GM18519 (cell line): ENCODE measurements around the gene CAB39L.

Experiments
- ATAC-seq: cut with Tn5 transposase; IDR thresholded peaks from one replicate; pipeline ENCODE4 v1.9.1; 2021; ENCODE audit warnings: mild to moderate bottlenecking, moderate library complexity; ENCODE audit not compliant: unreplicated experiment, low FRiP score

CAB39L gene

GRCh38 chr13:49315756-49316482, 127.9 kb downstream of the CAB39L start:
- no peak for ATAC-seq

GRCh38 chr13:49315036-49315565, 128.8 kb downstream of the CAB39L start:
- no peak for ATAC-seq

- no peak for ATAC-seq
These were observed 129.5 kb downstream of the CAB39L start for GRCh38 chr13:49314344-49314882.

- no peak for ATAC-seq
These were observed 132.0 kb downstream of the CAB39L start for GRCh38 chr13:49311816-49312215.

- ATAC-seq = no peak
These were observed 133.6 kb downstream of the CAB39L start for GRCh38 chr13:49310251-49310650.

- no peak for ATAC-seq
These were observed 134.9 kb downstream of the CAB39L start for GRCh38 chr13:49308921-49309408.

DNA sequence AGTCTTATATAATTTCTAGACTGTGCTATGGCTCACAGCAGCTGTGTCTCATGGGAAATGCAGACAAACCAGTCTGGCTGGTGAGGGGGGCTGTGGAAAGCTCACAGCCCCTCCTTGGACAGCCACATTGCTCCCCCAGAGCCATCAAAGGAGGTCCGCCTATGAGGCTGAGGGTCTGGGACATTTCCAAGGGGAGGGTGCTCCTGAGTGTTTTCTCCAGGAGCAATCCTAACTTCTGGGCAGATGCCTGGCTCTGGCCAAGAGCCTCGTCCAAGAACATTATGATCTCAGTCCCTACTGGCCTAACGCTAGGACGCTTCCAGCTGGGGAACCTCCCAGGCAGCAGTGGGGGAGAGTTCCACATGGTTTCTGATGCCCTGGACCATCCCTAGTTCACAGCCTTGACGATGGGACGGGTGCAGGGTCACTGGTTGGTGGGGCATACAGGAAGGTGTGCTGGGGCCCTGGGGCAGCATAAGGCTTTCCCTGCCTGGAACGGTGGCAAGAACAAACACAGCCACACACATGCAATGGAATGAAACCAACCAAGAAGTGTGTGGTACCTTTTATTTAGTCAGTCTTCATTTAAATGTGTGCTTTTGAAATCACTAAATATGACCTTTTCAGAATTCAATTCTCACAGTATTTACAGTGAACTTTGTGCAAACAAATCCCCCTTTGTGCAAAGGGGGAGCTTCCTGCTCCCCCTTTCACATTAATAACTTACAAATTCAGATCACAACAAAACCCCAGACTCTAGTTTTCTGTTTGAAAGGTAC, 135.6 kb downstream of the CAB39L start:
- ATAC-seq = no peak

GRCh38 chr13:49307365-49307764, 136.5 kb downstream of the CAB39L start:
- ATAC-seq = no peak

- no peak for ATAC-seq
These were observed 138.0 kb downstream of the CAB39L start for GRCh38 chr13:49305792-49306425.

GRCh38 chr13:49304763-49305700, 138.8 kb downstream of the CAB39L start:
- no peak for ATAC-seq

GRCh38 chr13:49304356-49304755, 139.5 kb downstream of the CAB39L start:
- no peak for ATAC-seq

DNA sequence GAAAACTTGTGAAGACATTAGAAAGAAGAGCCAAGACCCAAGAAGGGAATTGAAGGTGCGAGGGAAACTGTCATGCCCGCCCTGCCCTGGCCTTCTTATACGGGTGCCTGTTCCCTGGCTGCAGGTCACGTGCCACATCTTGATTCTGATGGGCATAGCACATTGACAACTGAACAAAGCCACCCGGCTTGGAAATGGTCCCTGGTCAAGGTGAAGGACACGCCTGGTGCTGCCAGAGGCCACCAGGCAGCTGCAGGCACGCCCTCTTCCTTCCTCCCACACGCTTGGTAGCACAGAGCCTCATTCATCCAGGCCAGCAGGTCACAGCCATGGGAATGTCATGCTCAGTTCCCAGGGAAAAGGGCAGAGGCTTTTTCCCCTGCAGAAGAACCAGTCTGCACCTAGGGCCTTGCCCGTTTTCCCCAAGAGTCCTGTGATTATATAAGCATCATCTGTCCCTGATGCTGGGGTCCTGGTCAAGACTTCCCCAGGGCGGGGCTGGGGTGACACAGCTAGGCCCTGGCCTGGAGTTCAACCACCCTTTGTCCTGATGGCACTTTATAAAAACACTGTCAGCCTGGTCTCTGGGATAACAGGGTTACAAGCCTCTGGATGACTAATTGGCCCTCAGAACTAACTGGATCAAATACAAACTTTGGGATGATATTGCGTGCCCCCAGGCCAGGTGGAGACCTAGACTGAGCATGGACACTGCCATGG, 140.2 kb downstream of the CAB39L start:
- no peak for ATAC-seq

GRCh38 chr13:49302817-49303216, 141.0 kb downstream of the CAB39L start:
- ATAC-seq = no peak

- ATAC-seq = no peak
These were observed 141.6 kb downstream of the CAB39L start for GRCh38 chr13:49302222-49302621.

DNA sequence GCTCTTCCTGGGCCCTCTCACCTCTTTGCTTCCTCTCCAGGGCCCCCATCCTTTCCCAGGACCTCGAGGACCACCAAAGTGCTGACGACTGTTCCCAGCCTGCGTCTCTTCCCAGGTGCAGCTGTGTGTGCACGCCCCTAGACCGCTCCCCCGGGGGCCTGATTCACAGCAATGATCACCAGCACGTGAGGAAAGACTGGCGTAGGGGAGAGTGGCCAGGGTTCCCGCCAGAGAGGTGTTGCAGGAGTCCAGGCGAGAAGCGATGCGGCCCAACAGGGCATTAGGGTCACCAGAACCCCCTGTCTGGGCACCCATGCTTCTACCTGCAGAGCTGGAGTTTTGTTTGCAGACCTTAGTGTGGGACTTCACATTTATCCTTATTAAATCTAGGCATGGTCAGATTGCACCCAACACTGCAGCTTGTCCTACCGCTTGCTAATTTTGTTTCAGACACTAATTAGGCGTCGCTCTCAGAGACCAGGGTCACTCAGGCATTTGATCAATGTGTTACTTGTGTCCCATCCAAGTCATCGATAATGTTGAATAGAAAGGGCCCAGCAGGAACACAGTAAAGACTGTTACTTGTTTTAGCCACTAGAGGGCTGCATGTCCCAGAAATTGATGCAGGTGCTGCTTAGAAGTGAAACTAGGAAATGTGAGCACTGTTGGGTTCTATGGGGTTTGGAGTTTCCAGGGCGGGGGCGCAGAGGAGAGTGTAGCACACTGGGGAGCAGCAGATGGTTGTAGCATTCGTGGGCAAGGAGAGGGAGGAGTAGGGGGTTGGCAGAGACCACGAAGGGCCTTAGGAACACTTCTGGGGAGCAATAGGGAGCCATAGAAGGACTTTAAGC, 142.9 kb downstream of the CAB39L start:
- peak; percentile 85 for ATAC-seq

GRCh38 chr13:49300276-49300675, 143.6 kb downstream of the CAB39L start:
- no peak for ATAC-seq

- ATAC-seq = no peak
These were observed 144.8 kb downstream of the CAB39L start for GRCh38 chr13:49298903-49299605.

DNA sequence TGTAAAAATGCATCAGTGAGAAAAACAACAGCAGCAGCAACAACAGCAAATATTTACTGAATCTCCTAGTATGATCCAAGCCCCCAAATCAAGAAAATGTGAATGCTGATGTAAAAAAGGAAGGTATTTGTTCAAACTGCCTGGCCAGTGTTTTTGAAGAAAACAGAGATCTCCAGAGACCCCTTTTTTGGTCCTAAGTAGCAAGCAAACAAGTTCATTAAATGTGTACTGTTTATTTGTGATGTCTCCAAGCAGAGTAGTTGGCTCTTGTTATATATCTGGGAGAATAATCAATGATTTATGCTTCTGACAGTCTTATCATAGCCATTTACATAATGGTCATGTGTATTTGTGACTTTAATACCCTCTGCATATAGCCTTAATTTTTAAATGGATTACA, 145.4 kb downstream of the CAB39L start:
- no peak for ATAC-seq
